ENCODE data around the gene PDXP. TPM values are rescaled to one million over a fixed set of nuclear protein-coding genes. Genes with fewer than 3 reads are reported as not detected.

The PDXP gene
- total and polyA plus RNA-seq, 11 donors, result 12.8 to 36.4 (median 25.9) TPM

DNA sequence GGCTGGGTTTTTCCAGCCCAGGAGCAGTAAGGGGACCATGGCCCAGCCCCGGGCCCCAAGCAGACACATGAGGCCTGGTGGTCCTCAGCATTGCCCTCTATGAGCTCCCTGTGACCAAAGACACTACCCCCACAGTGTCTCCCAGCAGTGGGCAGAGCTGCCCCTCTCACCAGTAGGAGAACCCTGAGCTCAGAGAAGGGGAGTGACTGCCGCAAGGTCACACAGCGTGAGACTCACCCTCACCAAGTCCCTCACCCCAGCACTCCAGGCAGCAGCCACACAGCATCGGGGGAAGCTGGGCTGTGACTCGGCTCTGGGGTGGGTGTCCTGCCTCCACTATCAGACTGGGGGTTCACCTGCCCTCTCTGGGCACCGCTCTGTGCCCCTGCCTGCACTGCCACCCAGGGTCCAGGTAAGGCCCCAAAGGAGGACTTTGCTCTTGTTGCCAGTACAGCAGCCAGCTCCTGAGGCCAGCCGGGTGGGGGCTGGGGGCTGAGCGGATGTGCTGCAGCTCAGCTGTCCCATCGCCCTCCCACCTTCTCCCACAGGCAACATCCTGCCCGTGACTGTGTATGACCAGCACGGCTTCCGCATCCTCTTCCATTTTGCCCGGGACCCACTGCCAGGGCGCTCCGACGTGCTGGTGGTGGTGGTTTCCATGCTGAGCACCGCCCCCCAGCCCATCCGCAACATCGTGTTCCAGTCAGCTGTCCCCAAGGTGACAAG is 26.9 kb upstream of the PDXP start:
- H3K27me3 ChIP-seq, result no peaks in the 10 kb centered on the region
- H3K36me3 ChIP-seq, result peaks cover 0 to 39% (median 15%) of the 10 kb centered on the region in 9 donors
- H3K9me3 ChIP-seq, result no peaks in the 10 kb centered on the region
- H3K4me3 ChIP-seq, result peak overlapping the region in 1 of 12 donors; percentile 36
- WGBS, 4 donors, result 78 to 83% (median 79%) methylated on average over 14 to 19 of the region's 19 CpGs
- ATAC-seq (no peak), DNase-seq (no peak)
- TF ChIP-seq, protein P1, sequence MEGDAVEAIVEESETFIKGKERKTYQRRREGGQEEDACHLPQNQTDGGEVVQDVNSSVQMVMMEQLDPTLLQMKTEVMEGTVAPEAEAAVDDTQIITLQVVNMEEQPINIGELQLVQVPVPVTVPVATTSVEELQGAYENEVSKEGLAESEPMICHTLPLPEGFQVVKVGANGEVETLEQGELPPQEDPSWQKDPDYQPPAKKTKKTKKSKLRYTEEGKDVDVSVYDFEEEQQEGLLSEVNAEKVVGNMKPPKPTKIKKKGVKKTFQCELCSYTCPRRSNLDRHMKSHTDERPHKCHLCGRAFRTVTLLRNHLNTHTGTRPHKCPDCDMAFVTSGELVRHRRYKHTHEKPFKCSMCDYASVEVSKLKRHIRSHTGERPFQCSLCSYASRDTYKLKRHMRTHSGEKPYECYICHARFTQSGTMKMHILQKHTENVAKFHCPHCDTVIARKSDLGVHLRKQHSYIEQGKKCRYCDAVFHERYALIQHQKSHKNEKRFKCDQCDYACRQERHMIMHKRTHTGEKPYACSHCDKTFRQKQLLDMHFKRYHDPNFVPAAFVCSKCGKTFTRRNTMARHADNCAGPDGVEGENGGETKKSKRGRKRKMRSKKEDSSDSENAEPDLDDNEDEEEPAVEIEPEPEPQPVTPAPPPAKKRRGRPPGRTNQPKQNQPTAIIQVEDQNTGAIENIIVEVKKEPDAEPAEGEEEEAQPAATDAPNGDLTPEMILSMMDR (IDR thresholded peaks at IDR 0.05), result no peak
- TF ChIP-seq POLR2A (IDR thresholded peaks at IDR 0.05), result no peak
- peak overlapping the region in 8 of 12 donors; percentile 18 to 98 (median 84) for H3K27ac ChIP-seq
- intact Hi-C loops (cut with DNase I), result no loop called here
- H3K4me1 ChIP-seq, result peaks cover 2 to 77% (median 33%) of the 10 kb centered on the region in 12 donors

DNA sequence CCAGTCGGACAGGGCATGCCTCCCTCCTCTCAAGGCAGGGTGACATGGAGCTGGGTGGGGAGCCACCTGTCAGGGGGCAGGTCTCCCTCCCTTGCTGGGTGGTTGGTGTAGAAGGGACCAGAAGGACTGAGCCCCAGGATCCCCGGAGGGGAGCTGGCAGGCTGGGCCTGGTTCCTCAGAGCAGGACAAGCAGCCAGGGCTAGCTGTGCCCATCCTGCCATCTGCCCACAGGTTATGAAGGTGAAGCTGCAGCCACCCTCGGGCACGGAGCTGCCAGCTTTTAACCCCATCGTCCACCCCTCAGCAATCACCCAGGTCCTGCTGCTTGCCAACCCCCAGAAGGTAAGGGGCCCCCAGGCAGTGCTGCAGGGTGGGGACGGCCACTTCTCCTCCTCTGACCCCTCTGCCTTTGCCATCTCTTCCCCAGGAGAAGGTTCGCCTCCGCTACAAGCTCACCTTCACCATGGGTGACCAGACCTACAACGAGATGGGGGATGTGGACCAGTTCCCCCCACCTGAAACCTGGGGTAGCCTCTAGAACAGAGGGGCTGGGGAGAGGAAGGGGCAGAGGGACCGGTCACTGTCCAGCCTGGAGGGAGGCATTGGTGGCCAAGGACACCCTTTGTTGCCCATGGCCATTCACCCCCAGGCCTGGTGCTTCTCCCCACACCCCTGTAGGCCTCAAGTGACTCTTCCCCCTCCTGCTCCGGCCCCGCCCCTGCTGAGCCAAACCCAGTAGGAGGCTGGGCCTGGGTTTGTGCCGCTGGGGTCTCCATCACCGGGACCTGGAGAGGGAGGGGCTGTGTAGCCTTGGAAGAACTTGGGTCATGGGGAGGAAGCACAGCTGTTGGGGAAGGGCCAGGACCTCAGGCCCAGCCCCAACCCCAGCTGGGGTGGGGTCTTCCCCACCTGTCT is 26.1 kb upstream of the PDXP start:
- H3K27ac ChIP-seq, result peak overlapping the region; percentile 65 to 98 (median 84)
- no peaks in the 10 kb centered on the region for H3K27me3 ChIP-seq
- intact Hi-C loops (cut with DNase I), result no loop called here
- peaks cover 2 to 77% (median 26%) of the 10 kb centered on the region in 12 donors for H3K4me1 ChIP-seq
- H3K4me3 ChIP-seq, result peak overlapping the region in 1 of 12 donors; percentile 36
- DNase-seq, result no peak
- 81 to 85% (median 84%) methylated on average over 6 to 14 of the region's 14 CpGs for WGBS, 4 donors
- peaks cover 0 to 39% (median 15%) of the 10 kb centered on the region in 9 donors for H3K36me3 ChIP-seq
- no peaks in the 10 kb centered on the region for H3K9me3 ChIP-seq
- ATAC-seq, result no peak
- TF ChIP-seq, protein P1 (IDR thresholded peaks at IDR 0.05), result no peak
- no peak for TF ChIP-seq POLR2A (IDR thresholded peaks at IDR 0.05)

DNA sequence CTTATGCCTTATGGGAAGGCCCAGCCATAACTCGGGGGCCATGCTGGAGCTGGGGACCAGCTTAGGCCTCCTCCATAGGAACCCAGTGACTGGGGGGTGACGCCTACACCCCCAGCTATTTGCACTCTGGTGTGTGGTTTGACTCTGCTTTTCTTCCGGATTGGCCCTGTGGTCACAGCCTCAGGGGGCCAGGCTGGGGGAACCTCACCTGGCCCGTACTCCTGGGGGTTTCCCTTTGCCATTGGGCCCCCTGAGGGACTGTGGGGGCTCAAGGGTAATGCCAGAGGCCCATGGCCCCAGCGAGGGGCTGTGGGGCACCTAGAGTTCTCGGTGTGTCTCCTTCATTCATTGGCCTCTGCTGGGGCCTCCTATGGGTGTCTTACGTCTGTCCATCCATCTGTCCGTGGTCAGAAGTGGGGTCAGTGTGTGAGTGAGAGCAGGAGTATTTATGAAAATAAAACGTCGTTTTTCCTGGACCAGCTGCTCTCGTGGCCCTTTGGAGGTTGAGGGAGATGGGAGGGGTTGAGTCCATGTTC is 25.4 kb upstream of the PDXP start:
- Histone ChIP-seq H3K4me3 (peak overlapping the region in 6 of 12 donors; percentile 1 to 36 (median 26)), H3K36me3 (peaks cover 0 to 38% (median 15%) of the 10 kb centered on the region in 9 donors), H3K27me3 (no peaks in the 10 kb centered on the region), H3K27ac (peak overlapping the region; percentile 65 to 98 (median 84)), H3K4me1 (peaks cover 2 to 77% (median 26%) of the 10 kb centered on the region in 12 donors), H3K9me3 (no peaks in the 10 kb centered on the region)
- TF ChIP-seq, protein P1 (IDR thresholded peaks at IDR 0.05), result no peak
- TF ChIP-seq POLR2A (IDR thresholded peaks at IDR 0.05), result no peak
- DNase-seq (no peak), ATAC-seq (peak in 1 of 4 donors; percentile 1)
- intact Hi-C loops (cut with DNase I), result no loop called here
- WGBS, 4 donors, result 50 to 60% (median 59%) methylated on average over 7 to 11 of the region's 11 CpGs
